HG03064 (cell line): ENCODE results near the gene IPO4.

ENCODE experiments used
- ATAC-seq: cut with Tn5 transposase; IDR thresholded peaks from one replicate; pipeline ENCODE4 v1.9.1; 2021; ENCODE audit warnings: low read depth; ENCODE audit not compliant: unreplicated experiment

IPO4 gene

DNA sequence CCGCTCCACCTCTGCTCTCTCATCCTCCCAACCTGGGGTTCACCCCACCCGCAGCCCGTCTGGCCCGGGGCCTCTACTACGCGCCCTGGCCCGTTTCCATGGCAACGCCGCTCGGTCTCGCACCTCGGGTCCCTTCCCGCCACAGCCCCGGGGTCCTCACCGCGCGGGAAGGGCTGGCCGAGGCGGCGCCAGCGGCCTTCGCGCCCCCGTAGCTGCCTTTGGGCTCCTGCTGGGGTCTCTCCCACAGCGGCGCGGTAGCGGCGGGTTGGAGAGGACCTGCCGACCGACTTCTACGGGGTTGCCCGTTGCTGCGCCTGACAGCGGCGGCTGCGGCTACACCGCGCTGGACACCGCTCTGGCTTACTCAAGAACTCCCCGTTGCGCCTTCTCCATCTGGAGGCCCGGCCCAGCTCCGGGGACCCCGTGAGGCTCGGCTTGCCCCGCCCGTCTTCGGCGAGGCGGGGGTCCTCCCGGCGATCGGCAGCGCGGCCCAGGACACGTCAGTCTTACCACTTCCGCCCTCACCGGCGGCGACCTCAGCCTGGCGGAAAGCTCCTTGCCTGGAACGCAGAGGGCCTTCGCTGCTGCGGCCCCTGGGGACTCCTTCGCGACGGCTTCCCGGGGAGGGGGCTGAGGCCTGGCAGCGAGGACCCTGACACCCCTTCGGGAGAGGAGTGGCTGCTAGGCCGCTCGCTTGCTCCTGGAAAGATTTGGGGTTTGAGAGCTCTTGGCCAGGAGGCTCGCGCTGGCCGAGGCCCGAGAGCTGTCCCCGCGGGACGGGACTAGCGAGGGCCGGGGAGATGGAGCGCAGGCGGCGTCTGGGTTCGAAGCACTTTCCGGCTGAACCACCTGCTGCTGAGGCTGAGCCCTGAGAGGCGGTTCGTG is 6.8 kb upstream of the IPO4 start, which contains the start of gene TM9SF1:
Gene TM9SF1, minus strand, starts transcription at position 256 of the 885 bp plus-strand sequence. CDS start 422 bp downstream, outside the sequence.
- peak; percentile 80 for ATAC-seq

GRCh38 chr14:24194873-24195185 is 6.2 kb upstream of the IPO4 start:
- no peak for ATAC-seq

GRCh38 chr14:24194186-24194872 is 5.7 kb upstream of the IPO4 start:
- ATAC-seq = no peak

DNA sequence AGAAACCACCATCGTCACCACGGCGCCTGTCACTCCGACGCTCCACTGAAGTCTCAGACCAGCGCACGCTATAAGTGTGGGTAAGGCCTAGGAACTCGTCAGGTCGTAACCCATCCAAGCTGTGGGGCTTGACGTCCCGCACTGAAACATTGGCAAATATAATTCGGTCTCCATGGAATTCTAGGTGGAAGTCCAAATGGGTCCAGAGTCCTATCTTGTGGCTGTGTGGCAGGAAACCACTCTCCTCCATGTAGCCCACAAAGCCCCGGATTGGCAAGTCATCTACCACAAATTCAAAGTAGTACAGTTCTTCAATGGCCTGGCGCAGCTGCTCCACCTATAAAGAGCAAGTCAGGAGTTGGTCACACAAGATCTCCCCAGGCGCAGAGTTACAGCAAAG is 4.3 kb upstream of the IPO4 start:
- no peak for ATAC-seq

DNA sequence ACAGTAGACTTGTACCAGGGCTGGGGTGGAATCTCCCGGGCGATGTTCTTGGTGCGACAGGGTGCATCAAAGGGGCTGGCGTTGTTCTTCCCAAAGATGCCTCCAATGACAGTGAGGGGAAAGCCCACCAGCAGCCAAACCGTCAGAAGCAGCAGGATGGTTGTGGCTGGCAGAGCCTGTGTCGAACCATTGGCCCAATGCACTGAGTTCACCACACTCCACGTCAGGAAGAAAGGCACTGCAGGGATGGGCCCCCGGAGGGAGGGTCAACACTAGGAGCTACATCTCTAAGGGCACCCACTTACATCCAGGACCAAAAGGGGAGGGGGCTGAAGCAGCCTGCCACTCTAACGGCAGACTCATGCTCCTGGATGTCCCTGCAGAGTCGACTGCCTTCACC is 1.8 kb upstream of the IPO4 start:
- ATAC-seq = no peak

- no peak for ATAC-seq
Observed at GRCh38 chr14:24189460-24189859, 844 bp upstream of the IPO4 start.

DNA sequence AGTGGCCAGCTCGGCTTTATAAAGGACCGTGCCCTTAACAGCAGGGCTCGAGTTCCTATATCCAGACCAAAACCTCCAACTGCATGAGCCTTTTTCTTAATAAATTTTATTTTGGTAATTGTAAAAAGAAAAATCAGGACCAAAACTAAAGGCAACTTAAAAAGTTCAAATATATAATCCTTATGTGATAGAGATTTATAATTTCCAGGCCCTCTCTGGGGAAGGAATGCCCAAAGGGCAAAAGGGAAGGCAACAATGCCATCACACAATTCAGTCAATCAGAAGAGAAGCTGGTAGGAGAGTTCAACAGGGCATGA is 401 bp upstream of the IPO4 start:
- ATAC-seq = no peak

DNA sequence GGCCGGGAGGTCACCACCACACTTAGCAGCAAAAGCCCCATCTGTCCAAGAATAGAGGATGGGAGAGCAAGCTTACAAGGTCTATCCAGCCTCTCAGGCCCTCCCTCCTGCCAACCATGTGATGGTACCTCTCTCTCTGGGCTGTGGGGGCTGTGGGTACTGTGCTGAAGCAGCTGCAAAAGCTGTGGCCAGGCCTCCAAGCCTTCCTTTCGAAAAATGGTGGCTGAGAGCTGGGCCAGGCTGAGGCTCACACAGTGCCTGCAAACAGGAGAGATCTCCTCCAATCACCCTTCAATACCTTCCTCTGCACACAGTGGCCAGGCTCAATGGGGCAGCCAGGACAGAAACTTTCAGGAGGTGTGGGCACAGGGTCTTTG is 1.1 kb downstream of the IPO4 start:
- no peak for ATAC-seq

DNA sequence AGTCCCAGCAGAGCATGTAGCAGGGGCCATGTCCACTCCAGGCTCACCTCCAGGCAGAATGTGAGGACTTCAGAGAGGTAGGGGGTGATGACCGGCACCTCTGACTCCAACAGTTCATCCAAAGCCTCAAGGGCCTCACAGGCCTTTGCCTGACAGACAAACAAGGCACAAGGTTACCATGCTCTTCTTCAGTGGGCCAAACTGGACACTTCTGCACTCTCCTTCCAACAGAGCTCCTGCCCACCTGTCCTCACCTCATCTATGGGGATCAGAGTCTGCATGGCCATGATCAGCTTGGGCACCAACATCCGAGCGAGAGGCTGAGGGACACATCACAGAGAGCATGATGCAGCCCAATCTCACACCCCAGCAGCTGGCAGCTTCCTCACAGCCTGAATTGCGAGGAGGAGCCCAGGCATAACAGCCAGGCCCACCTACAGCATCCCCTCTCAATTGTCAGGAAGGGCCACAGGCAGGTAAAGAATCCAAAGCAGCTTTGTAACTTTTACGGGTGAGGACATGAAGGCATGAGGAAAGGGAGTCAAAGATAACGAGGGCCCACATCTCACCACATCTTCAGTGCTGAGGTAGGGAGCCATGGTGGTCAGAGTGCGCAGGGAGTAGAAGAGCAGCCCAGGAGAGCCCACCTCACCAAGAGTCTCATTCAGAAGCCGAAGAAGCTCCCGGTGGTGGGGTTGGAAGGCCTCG is 1.6 kb downstream of the IPO4 start:
- no peak for ATAC-seq

DNA sequence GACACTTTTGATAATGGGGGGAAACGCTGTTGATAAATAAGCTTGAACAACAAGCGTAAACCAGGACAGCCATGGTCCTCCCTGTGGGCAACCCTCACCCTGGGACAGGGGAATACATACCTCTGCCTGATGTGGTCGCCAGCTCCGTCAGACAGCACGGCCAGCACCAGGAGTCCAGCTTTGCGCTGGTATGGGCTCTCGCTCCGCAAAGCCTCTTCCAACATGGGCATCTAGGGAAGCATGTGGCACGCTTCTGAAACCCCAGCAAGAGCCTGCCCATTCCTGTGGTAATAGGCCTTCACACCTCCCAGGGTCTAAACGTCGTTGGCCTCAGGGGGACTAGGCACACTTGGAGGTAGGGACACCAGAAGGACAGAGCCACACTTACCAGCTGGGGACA is 2.9 kb downstream of the IPO4 start:
- no peak for ATAC-seq

- ATAC-seq = no peak
Observed at GRCh38 chr14:24185026-24185425, 3.6 kb downstream of the IPO4 start.

- no peak for ATAC-seq
Observed at GRCh38 chr14:24184104-24184970, 4.3 kb downstream of the IPO4 start.

DNA sequence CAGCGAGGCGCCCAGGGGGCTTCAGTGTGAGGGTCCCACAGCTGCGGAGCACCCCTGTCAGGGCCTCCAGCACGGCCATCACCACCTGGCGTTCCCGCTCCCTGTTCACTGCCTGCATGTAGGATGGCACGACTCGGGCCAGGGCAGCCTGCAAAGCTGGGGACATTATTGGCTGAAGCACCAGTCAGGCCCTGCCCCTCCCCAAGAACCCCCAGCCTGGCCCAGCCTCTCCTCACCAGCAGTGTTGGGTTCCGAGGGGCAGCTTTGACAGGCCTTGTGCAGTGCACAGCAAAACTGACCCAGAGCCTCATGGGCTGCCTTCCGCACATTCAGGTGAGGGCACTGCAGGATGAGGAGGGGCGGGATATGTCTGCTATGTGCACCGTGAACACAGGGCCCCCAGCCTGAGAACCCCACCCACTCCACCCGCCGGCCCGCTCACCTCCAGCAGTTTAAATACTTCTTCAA is 5.6 kb downstream of the IPO4 start:
- no peak for ATAC-seq

DNA sequence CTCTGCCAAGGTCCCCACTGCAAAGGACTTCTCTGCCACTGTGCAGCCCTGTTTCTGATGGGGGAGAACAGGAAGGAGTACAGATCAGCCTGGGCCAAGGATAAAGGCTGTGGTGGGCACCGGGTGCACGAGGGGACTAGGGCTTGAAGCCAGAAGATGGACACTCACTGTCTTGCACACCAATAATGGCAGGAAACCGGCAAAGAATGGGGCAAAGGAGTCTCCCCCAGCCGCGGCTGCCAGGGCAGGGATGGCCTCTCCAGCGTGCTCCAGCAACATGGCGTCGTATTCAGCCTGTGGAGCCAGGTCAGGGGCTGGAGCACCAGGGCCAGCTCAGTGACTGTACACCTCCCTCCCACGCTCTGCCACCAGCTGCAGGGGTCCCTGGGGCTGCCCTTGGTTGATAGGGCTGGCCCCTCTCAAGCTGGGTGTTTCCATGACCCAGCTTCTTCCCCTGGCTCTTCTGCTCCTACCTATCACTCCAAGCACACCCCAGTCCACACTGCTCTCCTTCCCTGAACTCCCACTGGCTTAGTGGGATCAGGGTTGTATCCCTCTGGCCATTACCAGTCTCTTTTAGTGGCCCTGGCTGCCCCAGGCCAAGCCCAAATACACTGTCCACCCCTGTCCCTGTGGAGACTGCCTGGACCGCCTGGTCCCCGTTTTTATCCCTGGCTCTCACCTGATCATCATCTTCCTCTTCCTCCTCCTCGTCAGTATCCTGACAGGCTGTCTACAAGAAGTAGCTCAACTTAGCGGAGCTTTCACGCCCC is 6.3 kb downstream of the IPO4 start:
- ATAC-seq = no peak

GRCh38 chr14:24181371-24182077 is 7.1 kb downstream of the IPO4 start:
- ATAC-seq = no peak

DNA sequence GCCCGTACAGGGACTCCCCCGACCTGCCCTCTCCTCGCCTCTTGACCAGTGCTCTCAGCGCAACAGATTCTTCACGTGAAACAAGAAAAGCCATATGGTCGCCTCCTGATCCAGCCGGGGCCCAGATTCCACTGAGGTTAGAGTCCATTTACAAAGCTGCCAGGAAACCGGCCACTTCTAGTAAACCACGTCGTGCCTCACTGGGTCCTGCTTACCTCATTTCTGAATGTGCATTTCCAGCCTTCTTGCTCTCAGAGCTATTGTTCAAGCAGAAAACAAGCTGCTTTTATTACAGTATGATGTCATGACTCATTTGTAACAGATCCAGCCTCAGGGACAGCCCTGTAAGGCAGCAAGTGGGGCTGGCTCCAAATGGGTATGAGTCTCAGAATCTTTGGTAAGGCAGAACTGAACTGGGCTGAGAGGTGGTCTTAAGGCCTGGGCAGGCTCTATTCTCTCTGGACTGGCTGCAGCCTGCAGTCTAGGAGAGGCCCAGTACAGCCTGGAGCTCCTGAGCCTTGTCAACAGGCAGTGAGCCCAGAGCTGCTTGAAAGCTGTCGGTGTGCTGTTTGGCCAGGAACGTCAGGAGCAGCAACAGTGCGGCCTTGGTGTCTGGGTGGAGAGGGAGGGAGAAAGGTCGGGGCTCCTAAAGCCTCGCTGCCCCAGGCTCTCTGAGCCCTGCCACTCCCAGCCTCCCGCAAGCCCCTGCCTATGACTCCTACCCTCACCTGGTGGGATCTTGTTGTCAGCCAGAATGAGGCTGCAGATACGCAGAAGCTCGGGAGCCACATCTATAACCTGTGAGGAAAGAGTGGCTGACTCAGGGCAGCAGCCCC is 8.4 kb downstream of the IPO4 start:
- no peak for ATAC-seq

- no peak for ATAC-seq
Observed at GRCh38 chr14:24179294-24179960, 9.2 kb downstream of the IPO4 start.
